Ureter (tissue), 1 donor: ENCODE data around the gene MPPED1. TPM values are rescaled to one million over a fixed set of nuclear protein-coding genes. Genes with fewer than 3 reads are reported as not detected.
A peak's percentile ranks its signal among the peaks of the same experiment; 100 is the strongest.

Source experiments
- DNase-seq: peaks from one replicate; pipeline ENCODE4 v3.0.0-alpha.2; 2020; ENCODE audit warnings: low spot score
- total RNA-seq: library from RNA; stranded (reverse); gene quantifications from one replicate; pipeline ENCODE4 v1.2.4, GENCODE V29; 2023
- donor health status: DM: yes; HTN: yes; CAD: no.

The MPPED1 gene, protein sequence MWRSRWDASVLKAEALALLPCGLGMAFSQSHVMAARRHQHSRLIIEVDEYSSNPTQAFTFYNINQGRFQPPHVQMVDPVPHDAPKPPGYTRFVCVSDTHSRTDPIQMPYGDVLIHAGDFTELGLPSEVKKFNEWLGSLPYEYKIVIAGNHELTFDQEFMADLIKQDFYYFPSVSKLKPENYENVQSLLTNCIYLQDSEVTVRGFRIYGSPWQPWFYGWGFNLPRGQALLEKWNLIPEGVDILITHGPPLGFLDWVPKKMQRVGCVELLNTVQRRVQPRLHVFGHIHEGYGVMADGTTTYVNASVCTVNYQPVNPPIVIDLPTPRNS
- 0.78 TPM for total RNA-seq

GRCh38 chr22:43411869-43412807, at the start of gene MPPED1:
Gene MPPED1, plus strand, starts transcription at chr22:43412014. Its CDS starts 12,972 bp downstream, at chr22:43424986.
- DNase-seq, result no peak

- DNase-seq, result no peak
Observed at GRCh38 chr22:43363315-43364168, 48.3 kb upstream of the MPPED1 start.

DNA sequence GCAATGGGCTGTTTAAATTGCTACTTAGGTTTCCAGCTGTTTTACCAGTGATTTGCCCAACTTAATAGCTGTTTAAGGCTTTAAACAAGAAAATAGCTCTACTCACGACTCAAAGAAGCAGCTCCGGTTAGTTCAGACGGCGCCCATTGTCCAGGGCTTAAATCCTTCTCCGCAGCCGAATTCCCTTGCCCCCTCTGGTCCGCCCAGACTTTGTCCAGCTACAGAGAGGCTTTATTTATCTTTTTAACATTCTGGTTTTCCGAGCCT, 47.7 kb upstream of the MPPED1 start:
- no peak for DNase-seq

- DNase-seq, result no peak
Observed at GRCh38 chr22:43365715-43366440, 45.9 kb upstream of the MPPED1 start.

DNA sequence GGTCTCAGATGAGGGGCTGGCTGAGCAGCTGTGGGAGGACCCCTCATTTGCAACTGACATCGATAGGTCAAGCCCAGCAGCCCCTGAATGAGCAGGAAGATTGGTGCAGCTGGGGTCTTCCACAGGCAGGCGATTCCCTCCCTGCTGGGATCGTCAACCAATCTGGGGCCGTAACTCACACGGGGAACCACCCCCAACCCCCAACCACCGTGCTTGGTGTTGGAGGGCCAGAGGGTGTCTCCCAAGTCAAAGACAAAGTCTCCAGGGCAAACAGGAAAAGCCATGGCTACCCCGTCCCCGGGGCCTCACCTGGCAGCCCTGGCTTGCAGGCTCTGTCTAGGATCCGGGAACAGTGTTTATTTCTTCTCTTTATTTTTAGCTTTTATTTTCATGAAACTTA, 41.8 kb upstream of the MPPED1 start:
- no peak for DNase-seq

DNA sequence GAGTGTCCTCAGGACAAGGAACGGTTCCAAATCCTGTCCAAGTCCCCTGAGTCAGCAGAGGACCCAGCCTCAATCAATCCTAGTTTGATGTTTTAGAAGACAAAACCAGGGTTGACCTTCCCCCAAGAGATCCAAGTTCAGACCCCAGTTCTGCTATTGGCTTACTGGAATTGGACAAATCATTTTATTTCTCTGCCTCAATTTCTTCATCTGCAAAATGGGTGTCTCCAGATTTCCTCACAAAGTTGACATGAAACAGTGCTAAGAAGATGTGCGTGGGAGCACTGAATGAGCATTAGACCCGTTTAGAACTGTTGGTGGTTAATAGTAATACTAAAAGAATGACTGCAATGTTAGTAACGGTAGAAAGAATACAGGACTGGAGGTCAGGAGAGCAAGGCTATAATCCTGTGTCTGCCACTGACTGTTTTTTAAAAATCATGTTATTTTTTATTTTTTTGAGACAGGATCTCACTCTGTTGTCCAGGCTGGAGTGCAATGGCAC, 35.8 kb upstream of the MPPED1 start:
- DNase-seq, result no peak

GRCh38 chr22:43376765-43377547, 34.9 kb upstream of the MPPED1 start:
- no peak for DNase-seq

- DNase-seq, result no peak
Observed at GRCh38 chr22:43377548-43377895, 34.3 kb upstream of the MPPED1 start.

DNA sequence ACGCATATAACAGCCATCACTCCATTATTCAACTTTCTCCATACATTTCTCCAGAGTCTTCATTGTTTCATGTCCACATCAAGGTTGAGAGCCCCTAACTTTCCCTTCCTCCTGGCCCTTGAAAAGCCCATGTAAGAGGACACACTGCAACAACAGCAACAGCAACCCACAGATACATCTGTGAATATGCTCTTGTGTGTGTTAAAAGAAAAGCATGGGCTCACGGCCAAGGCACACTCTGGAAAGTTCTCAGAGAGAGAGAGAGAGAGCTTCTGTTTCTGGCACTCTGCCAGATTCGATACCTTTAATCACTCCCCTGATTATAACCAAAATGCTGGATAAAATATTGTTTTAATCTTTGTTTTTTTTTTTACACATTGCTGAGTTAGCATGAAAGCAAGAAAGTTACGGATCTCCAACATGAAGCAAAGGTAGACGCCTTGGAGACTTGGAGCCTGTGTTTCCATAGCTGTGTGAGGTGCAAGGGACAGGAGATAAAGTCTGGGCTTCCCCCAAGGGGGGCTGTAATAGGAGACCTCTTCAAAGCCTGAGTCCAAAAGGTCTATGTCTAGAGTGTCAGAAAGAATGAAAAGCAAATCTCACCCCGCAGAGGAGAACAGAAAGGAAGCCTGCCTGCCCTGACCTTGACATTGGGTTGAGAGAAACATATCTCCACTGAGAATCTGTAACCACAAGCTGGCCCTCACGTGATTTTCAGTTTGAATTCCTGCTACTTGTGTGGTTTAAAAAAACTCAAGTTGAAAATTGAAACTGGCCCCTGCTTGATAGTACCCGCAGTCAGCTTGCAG, 33.7 kb upstream of the MPPED1 start:
- DNase-seq, result no peak

DNA sequence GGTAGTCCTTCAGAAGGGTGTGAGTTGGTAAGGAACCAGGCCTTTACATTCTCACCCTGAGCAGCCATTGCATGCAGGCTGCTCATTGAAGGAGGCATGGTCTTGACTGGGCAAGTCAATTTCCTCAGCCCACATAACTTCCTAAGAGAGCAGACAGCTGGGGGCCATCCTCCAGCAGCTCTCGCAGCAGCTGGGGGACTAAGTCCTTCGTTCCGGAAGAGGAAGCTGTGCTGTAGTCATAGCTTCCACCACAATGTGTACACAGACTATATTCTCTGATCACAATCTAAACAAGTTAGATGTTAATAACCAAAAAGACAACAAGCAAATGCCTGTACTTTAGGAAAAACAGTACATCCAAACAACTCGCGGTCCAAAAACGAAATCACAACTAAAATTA, 30.1 kb upstream of the MPPED1 start:
- no peak for DNase-seq

GRCh38 chr22:43384863-43385262, 27.0 kb upstream of the MPPED1 start:
- no peak for DNase-seq

- peak; percentile 85 for DNase-seq
Observed at GRCh38 chr22:43385770-43386641, 25.8 kb upstream of the MPPED1 start.

DNA sequence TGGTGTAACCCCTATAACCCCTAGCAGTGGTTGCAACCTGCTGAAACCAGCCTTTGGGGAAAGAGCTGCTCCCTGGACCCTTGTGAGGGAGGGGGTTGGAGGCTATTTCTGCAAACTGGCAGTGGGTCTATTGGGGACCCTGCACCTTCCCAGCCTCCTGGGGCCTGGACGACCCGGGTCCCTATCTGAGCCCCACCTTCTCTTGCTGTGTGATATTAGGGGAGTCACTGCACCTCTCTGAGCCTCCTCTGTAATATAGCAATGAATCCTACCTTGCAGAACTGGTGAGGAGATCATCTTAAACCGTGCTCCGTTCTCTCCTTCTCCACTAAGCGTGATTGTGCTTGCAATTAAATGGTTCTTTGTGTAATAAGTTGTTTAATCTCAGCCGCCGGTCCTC, 24.0 kb upstream of the MPPED1 start:
- DNase-seq, result no peak

DNA sequence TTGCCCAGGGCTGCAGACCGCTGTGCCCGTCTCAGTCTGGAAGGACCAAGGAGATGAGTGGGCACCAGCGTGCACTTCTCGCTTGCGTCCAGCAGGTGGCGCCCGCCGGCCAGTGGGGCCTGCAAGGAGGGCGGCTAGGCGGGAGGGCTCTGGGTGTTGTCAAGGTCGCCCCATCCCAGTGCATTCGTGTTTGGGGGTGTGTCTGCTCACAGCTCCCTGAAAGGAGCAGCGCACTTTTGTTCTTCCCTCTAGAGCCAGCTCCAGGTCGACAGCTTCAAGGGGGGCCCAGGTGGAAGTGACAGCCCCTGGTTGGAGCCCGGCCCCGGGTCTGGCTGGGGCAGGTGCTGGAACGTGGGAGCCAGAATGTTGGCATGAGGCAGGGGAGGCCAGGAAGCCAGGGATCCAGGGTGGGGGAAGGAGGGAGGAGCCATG, 23.4 kb upstream of the MPPED1 start:
- DNase-seq, result peak; percentile 73

GRCh38 chr22:43389227-43389836, 22.5 kb upstream of the MPPED1 start:
- DNase-seq, result no peak

- DNase-seq, result no peak
Observed at GRCh38 chr22:43390166-43390565, 21.6 kb upstream of the MPPED1 start.

- no peak for DNase-seq
Observed at GRCh38 chr22:43390872-43391271, 20.9 kb upstream of the MPPED1 start.

DNA sequence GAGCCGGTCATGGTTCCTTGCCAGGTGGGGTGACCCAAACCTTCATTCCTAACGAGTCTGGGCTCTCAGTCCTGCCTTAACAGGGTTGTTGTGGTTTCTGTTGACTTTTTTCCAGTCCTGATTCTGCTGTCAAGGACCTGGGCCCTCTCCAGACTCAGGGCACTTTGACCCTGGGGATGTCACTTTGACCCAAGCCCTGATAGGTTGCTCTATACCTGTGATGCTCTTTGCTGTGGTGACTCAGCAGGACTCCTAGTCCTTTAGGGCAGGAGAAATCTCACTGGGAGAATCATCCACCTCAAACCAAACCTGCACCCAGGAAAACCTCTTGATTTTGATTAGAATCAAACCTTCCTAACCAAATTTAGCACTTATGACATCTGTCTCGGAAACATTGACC, 20.5 kb upstream of the MPPED1 start:
- no peak for DNase-seq
